ENCODE measurements around the gene KIF2C. TPM values are rescaled to one million over a fixed set of nuclear protein-coding genes. Genes with fewer than 3 reads are reported as not detected.

The KIF2C gene
- total and polyA plus RNA-seq, 9 of the 15 experiments (the other 6 are each of a cell fraction or from before 2014, with no cell fraction given): 84.9 to 226 (median 169) TPM

GRCh38 chr1:44775078-44775929 is 35.7 kb downstream of the KIF2C start, which contains the start of gene RPS8 (continued):
- peak; percentile 90 for TF ChIP-seq MGA (IDR thresholded peaks at IDR 0.05)

Data from K562 (cell line).